C4-2B (cell line): ENCODE results near the gene S1PR2.
"Not testable (repeated sequence)": the region's sequence is repeated elsewhere in the genome, so short reads cannot be mapped to it uniquely, and the experiment has no call there.

ENCODE experiments used
- H3K27ac ChIP-seq: fragments of 450-650 bp; 2 replicates; pipeline ENCODE4 v1.5.1; 2017
- CTCF ChIP-seq: fragments of 450-650 bp; conservative IDR thresholded peaks from 2 replicates; pipeline ENCODE4 v1.5.1; 2017; ENCODE audit warnings: mild to moderate bottlenecking
- ZFX ChIP-seq: fragments of 450-650 bp; IDR thresholded peaks from 2 replicates; pipeline ENCODE4 v1.6.1; 2017

Gene S1PR2

GRCh38 chr19:10205636-10206035 is 25.5 kb downstream of the S1PR2 start:
- TF ChIP-seq CTCF (no peak), ZFX (no peak)
- H3K27ac ChIP-seq = no peak overlapping the region

GRCh38 chr19:10203686-10204085 is 27.4 kb downstream of the S1PR2 start:
- TF ChIP-seq CTCF (no peak), ZFX (no peak)
- no peak overlapping the region for H3K27ac ChIP-seq

GRCh38 chr19:10201176-10201575 is 30.0 kb downstream of the S1PR2 start:
- no peak for TF ChIP-seq CTCF
- TF ChIP-seq ZFX = no peak
- H3K27ac ChIP-seq = no peak overlapping the region

- H3K27ac ChIP-seq = not testable (repeated sequence)
Measured at GRCh38 chr19:10200101-10200500, 31.0 kb downstream of the S1PR2 start.

- not testable (repeated sequence) for H3K27ac ChIP-seq
Measured at GRCh38 chr19:10198889-10199644, 32.1 kb downstream of the S1PR2 start.

- peak overlapping the region; percentile 87 for H3K27ac ChIP-seq
- TF ChIP-seq CTCF (no peak), ZFX (no peak)
Measured at GRCh38 chr19:10195199-10195519, 36.0 kb downstream of the S1PR2 start.

- TF ChIP-seq CTCF (no peak), ZFX (no peak; the same call in 1 of the 2 replicates)
- peak within 1 kb of the TSS; percentile 87 for H3K27ac ChIP-seq
Measured at GRCh38 chr19:10194500-10195198, 36.5 kb downstream of the S1PR2 start, which contains the start of gene DNMT1. Gene DNMT1 (minus strand): TSS chr19:10194953. CDS start chr19:10194899, 54 bp downstream.

DNA sequence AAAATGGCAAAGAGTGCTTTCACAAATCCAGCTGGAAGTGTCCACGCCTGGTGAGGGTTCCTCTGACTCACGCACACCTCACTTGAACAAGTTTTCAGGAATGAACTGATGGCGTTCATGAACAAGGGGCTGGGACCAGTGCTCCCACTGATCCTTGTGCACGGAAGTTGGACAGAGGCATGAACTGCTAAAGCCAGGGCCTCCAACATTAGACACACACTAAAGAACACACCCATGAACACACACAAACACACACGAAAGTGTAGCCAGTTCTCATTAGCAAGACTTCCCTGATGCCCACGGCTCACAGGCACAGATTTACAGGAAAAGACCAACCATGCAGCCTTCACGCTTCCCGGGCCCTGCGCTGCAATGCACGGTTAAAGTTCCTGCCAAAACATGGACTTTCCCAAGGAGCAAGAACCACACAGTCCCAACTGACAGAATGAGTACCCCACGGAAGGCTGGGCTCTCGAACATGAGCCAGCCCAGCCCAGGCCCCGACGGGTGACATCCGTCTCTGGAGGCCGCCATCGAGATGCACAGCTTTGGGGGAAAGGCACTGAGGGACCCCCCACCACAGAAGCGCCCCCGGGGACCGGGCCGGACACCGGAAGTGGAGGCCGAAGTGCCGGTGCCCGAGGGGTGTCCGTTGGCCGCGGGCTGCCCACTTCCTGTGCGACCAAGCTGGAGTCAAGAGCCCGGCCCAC is 37.2 kb downstream of the S1PR2 start:
- no peak for TF ChIP-seq CTCF
- peak; percentile 76; the same call in 1 of the 2 replicates for TF ChIP-seq ZFX
- H3K27ac ChIP-seq = peak overlapping the region; percentile 87
